GM23248 (cell line): ENCODE measurements around the gene CDH13.

Experiments used
- EZH2 ChIP-seq: fragments of 200-600 bp; sonication (generic); IDR thresholded peaks from 2 replicates; pipeline ENCODE4 v1.6.1; 2018; ENCODE audit warnings: antibody characterized with exemption, mild to moderate bottlenecking; ENCODE audit not compliant: insufficient read depth, poor library complexity, severe bottlenecking
- EZH2phosphoT487 ChIP-seq: fragments of 200-600 bp; sonication (generic); IDR thresholded peaks from 2 replicates; pipeline ENCODE4 v1.6.1; 2018; ENCODE audit warnings: antibody characterized with exemption, moderate library complexity, mild to moderate bottlenecking, low read depth; ENCODE audit not compliant: insufficient read depth

DNA sequence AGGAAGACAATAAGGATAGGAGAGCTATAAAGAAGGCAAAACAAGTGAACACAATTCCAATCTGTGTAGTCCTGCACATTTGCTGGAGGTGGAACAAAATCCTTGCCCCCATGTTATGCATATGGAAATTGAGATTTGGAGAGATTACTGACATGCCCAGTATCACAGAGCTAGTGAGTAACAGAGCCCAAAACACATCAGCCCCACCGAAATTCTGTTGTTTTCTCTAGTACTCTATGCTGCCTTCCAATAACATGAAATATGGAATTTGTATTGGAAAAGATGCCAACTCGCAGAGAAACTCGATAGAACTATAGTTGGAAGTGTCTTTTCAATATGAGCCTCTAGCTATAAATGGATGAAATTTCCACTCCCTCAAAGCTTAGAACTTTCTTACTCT is 456.6 kb downstream of the CDH13 start:
- no peak for TF ChIP-seq EZH2
- no peak for TF ChIP-seq EZH2phosphoT487
